NCI-H748 treated with DMSO at 0.1 percent for 48 hours (cell line): ENCODE data around the gene CNOT4.

ENCODE experiments used
- DNase-seq: peaks from one replicate; lab custom pipeline; 2025; lab: John Stamatoyannopoulos, UW

The CNOT4 gene

DNA sequence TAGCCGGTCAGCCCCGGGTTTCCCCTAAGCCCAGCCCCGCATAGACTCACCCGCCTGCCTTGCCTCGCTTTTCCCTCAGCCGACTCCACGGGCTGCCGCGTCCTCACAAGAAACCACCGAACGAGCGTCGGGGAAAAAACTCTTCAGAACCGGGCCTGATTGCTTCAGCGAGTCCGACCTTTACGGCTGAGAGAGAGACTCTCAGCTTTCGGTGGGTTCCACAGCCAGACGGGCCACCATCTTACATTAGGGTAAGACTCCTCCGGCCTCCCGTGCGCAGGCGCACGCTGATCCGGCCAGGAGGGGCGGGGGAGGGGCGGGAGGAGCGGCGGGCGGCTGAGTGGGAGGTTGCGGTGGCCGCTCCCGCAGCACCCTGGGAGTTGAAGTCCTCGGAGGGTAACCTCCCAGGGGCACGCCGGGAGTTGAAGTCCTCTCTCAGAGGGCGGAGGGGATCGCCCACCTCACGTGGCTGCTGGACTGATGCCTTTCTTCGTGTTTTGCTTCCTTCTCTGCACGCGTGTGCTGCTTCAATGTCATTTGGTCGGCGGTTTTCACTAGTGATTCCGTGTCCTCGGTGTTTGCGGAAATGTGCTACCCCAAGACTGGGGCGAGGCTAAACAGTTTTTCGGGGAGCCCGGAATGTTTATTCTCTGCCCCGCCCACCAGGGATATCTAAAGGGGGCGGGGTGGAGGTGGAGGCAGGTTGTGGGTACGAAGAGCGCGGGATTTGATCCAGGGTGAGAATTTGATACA, at the start of gene CNOT4:
CNOT4 (minus strand) TSS at position 264 of the 753 bp plus-strand sequence. CDS start 71,771 bp downstream, outside the sequence.
- DNase-seq: peak; percentile 93

DNA sequence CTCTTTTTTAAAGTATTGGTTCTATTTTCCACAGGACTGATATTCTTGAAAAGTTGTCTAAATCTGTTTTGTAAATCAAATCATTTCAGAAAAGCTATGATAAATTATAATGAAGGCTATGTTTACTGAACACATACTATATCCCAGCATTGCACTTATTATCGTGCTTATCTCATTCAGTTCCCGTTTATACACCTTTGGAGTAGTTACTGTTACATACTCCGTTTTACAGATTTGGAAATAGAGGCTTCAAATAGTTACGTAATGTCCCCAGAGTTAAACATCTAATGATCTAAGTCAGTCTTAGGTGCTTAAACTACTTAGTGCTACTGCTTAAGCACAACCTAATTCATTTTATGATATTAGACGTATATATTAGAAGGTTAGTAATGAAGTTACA, 49.0 kb upstream of the CNOT4 start:
- DNase-seq: no peak

DNA sequence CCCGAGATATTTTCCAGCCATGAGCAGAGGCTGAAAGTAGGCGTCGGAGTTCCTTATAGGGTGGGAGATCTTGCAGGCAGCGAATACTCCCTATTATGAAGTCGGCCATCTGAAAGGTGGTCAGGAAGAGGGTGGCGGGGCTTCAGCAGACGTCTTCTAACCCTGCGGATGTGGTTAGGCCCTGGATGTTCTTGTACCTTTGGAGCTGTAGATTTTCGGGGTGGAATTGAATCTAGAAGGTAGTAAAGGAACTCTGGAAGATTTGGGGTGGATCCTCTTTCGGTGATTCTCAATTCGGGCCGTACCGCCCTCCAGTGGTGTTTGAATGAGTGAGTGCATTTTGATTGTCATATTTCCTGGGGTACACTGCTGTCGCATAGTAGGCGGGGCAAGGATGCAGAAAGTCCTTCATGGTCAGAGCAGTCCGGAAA, 48.5 kb upstream of the CNOT4 start:
- peak; percentile 66 for DNase-seq

GRCh38 chr7:135557455-135558336, 47.8 kb upstream of the CNOT4 start, which contains the start of gene NUP205:
Gene NUP205 (plus strand): TSS chr7:135557917. CDS start chr7:135557945, 28 bp downstream.
- DNase-seq: peak; percentile 83

DNA sequence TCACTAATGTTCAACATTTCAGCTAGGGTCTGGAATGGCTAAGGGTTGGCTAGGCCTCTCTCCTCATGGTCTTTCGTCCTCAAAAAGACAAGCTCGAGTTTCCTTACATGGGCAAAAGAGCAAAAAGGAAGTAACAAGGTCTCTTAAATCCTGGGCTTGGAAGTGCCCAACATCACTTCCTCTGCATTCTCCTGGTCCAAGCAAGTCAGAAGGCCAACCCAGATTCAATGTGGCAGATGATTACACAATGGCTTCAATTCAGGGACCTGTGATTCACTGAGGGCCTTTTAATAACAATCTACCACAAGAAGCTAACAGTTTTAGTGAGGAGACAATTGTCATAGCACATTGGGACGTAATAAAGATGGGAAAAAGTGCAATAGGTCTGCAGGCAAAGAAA, 43.4 kb upstream of the CNOT4 start:
- DNase-seq: no peak

DNA sequence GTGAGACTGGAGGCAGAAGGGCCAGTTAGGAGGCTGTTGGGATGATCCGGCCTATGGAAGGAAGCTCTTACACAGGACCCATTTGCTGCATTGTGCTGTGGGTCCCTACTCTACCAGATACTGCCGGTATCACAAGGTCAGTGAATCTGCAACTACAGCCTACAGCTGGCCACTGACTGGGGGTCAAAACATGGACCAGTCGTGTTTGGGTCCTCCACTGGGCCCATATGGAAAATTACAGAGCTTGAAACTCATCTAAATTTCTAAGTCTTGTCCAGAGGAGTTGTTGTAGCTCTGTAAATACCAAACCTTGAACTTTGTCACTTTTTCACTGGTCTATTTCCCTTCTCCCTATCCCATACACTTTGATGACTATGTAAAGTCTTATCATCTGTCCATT, 42.2 kb upstream of the CNOT4 start:
- DNase-seq: no peak

DNA sequence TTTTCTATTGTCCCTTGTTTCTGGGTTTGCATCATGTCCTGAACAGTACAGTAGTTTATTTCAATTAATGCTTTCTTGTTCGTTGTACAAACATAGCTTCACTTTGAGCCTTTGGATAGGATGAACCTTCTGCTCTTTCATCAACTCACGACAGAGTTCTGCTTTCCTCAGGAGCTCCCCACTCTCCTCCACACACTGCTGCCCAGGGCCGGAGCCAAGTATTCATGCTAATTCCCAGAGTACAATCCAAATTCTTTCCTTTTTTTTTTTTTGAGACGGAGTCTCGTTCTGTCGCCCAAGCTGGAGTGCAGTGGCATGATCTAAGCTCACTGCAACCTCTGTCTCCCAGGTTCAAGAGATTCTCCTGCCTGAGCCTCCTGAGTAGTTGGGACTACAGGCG, 40.3 kb upstream of the CNOT4 start:
- DNase-seq: no peak

DNA sequence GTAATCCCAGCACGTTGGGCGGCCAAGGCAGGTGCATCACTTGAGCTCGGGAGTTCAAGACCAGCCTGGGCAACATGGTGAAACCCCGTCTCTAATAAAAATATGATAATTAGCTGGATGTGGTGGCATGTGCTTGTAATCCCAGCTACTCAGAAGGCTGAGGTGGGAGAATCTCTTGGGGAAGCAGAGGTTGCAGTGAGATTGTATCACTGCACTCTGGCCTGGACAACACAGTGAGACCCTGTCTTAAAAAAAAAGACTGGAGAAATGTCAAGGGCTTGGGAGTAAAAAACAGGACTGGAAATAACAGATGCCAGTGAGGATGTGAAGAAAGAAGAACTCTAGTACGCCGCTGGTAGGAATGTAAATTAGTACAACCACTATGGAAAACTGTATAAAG, 31.1 kb upstream of the CNOT4 start:
- DNase-seq: no peak

- DNase-seq: no peak
Observed at GRCh38 chr7:135539629-135540028, 29.7 kb upstream of the CNOT4 start.

DNA sequence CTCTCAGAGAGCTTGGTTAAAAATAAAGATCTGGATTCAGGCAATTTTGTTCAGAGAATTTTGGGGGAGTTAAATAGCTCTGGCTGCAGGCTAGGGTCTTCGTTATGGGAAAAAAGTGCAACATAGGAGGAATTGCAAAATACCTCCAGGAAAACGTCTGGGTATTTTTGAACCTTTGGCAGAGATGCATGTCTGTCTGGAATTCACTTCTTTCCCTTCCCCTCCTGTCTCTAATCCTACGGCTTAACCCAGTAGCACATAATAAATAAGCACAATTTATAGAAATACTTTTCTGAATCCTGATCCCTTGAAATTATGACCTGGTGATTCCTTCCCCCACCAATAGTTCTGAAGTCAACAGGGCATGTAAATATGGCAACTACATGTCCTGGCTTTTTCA, 28.5 kb upstream of the CNOT4 start:
- no peak for DNase-seq

- DNase-seq: no peak
Observed at GRCh38 chr7:135537905-135538304, 28.0 kb upstream of the CNOT4 start.

DNA sequence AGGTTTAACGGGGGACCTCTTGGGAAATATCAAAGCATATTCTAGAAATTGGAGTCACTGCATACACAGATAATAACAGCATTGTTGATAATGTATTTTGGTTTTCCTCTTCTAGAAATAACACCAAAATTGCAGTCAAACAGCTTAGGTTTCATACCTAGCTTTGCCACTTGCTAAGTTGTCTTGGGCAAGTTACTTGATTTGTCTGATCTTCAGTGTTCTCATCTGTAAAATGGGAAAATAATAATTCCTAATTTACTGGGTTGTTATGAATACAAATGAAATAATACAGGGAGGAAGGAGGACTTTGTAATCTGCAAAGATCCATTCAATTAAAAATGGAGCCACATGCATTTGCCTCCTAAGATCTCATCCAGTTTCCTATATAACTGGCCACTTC, 27.6 kb upstream of the CNOT4 start:
- DNase-seq: no peak

DNA sequence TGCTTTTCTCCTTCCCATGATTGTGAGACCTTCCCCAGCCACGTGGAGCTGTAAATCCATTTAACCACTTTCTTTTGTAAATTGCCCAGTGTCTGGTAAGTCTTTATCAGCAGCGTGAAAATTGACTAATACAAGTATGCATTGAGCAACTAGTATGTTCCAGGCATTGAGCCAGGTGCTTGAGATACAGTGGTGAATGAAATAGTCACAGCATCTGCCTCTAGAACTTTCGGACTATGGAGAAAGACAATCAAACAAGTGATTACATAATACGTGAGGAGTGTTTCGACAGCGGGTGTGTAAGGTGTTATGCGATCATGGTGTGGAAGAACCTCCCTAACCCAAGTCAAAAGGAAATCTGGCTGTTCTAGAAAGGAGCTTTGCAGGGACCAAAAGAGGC, 26.2 kb upstream of the CNOT4 start:
- no peak for DNase-seq

DNA sequence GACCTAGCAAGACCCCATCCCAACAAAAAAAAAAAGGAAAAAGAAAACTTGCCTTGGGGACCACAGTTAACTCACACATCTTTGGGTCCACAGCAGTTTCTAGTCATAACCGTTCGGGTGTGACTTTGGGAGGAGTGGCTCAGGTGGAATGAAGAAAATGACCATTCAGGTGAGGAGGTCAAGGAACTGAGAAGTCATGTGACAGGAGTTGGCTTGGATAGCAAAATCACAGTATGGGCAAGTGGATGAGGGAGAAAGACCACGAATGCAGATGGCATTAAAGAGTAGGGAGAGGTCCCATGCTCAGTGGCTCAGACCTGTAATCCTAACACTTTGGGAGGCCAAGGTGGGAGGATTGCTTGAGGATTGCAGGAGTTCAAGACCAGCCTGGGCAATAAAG, 17.1 kb upstream of the CNOT4 start:
- no peak for DNase-seq

- no peak for DNase-seq
Observed at GRCh38 chr7:135525426-135525825, 15.5 kb upstream of the CNOT4 start.

DNA sequence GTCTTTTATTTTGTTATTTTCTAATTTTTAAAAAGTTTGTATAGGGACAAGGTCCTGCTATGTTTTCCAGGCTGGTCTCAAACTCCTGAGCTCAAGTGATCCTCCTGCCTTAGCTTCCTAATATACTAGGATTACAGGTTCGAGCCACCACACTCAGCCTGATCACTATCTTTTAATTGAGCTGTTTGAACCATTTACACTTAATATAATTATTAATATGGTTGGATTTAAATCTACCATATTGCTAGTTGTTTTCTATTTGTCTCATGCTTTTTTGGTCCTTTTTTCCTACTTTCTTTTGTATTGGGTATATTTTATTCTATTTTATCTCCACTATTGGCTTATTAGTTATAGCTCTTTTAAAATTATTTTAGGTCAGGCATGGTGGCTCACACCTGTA, 13.2 kb upstream of the CNOT4 start:
- DNase-seq: no peak

GRCh38 chr7:135522509-135522908, 12.6 kb upstream of the CNOT4 start:
- no peak for DNase-seq

DNA sequence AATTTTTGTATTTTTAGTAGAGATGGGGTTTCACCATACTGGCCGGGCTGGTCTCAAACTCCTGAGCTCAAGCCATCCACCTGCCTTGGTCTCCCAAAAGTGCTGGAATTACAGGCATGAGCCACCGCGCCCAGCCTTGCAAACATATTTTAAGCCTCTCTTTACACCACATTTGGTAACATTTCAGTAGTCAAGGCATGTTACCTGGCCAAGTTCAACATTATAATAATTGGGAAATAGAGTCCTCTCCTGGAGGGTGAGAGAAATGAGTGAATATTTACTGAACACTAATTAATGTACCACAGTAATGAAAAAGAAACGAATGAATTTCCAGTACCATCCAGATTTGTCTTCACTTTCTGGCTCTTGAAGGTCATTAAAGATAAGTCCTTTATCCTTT, 10.0 kb upstream of the CNOT4 start:
- no peak for DNase-seq

- no peak for DNase-seq
Observed at GRCh38 chr7:135519233-135519688, 9.4 kb upstream of the CNOT4 start.

- no peak for DNase-seq
Observed at GRCh38 chr7:135518748-135519147, 8.8 kb upstream of the CNOT4 start.

DNA sequence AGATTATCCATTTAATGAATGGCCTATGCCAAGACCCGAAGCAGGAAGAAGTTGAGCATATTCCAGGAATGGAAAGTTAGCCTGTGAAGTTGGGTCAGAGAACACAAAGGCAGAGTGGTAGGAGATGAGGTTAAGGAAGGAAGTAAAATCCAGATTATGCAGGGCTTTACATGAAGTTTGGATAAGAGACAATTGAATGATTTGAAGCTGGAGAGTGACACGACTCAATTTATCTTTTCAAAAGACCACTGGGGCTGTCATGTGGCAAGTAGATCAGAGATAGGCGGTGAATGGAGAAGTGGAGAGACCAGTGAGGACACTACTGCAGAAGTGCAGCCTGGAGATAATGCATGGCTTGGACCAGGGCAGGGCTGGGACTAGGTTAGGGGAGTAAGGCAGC, 7.2 kb upstream of the CNOT4 start:
- no peak for DNase-seq

GRCh38 chr7:135514856-135515255, 5.0 kb upstream of the CNOT4 start:
- no peak for DNase-seq
